H7 (cell line): ENCODE data around the gene ADCY6. TPM values are rescaled to one million over a fixed set of nuclear protein-coding genes. Genes with fewer than 3 reads are reported as not detected.

Experiments used
- DNase-seq: peaks from one replicate; pipeline ENCODE4 v3.0.0; 2012
- H3K27me3 ChIP-seq: 2 replicates; pipeline ENCODE4 v1.6.0; 2011; ENCODE audit warnings: mild to moderate bottlenecking, low read length; ENCODE audit not compliant: control insufficient read depth, insufficient read depth
- H3K36me3 ChIP-seq: replicated peaks from 2 replicates; pipeline ENCODE4 v1.5.1; 2011; ENCODE audit warnings: low read length; ENCODE audit not compliant: control insufficient read depth, insufficient read depth
- H3K4me3 ChIP-seq: 2 replicates; pipeline ENCODE4 v1.5.1; 2011; ENCODE audit warnings: low read depth, mild to moderate bottlenecking, control low read depth, low read length, moderate library complexity; ENCODE audit not compliant: insufficient read depth
- total RNA-seq: library from RNA; depleted of rRNA; stranded (reverse); fragments of >200 nt; shearing (Covaris generic); gene quantifications from 2 replicates; pipeline ENCODE4 v1.2.3, GENCODE V29; 2014

ADCY6 gene
- total RNA-seq, 1 experiment from 2014 or later: 7.1 TPM

DNA sequence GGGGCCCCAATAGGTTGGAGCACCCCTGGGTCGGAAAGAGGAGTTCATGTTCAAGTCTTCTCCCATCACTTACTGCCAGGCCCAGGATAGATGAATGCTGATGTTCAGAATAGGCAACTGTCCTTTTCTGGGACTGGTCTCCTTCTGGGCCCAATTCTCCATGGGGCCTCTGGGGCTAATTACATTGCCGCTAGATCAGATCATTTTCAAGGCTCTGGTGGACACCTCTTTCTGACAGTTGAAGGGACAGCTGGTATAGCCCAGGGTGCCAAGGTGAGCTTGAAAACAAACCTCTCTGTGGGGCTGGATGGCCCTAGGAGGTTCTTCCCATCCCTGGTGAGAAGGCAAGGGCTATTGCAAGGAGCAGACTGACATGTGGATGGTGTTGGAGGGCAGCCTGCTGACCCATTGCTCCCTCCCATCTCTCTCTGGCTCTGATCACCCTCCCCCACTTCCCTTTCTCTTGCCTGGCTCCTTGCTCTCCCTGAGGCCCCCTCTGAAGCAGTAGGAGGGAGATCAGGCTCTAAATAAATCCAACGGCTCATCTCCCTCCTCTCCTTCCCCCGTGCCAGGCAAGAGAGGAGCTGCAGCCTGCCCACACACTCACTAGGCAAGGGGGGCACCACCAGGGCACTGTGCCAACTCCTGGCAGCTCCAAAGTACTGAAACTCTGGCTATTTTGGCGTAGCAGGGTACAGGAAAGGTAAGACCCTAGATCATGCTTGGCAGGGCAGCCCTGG lies 31.3 kb upstream of the ADCY6 start:
- no peak for DNase-seq
- Histone ChIP-seq H3K36me3 (no peaks in the 10 kb centered on the region), H3K4me3 (no peak overlapping the region), H3K27me3 (peaks cover 51% of the 10 kb centered on the region)

DNA sequence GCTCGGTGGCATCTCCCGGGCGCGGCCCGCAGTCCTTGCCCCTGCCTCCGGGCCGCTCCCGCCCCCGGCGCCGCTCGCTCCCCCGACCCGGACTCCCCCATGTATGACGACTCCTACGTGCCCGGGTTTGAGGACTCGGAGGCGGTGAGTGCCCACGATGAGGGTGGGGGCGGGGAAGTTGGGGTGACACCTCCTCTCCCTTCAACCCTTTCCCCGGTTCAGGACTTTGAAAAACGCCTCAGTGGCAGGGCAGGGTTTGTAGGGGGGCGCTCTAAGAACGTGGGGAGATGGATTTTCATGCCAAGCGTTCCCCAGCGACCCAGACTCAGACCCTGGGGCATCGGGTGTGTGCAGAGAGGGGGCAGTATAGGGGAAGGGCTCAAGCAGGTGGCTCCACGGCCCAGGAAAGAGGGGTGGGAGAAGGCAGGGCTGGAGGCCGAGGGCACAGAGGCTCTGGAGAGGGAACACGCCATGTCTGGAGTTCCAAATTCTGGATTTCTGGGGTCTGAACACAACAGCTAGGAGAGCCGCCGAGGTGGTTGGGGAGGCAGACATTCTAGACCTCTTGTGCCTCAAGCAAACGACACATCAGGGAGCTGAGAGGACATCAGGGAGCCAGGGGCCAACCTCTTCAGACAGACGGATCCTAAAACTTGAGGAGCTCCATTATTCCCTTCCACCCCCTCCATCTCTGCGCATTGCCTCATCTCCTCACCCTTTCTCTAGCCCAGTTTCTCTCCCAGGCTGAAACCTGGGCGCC lies 30.1 kb upstream of the ADCY6 start:
- no peak for DNase-seq
- no peaks in the 10 kb centered on the region for H3K36me3 ChIP-seq

DNA sequence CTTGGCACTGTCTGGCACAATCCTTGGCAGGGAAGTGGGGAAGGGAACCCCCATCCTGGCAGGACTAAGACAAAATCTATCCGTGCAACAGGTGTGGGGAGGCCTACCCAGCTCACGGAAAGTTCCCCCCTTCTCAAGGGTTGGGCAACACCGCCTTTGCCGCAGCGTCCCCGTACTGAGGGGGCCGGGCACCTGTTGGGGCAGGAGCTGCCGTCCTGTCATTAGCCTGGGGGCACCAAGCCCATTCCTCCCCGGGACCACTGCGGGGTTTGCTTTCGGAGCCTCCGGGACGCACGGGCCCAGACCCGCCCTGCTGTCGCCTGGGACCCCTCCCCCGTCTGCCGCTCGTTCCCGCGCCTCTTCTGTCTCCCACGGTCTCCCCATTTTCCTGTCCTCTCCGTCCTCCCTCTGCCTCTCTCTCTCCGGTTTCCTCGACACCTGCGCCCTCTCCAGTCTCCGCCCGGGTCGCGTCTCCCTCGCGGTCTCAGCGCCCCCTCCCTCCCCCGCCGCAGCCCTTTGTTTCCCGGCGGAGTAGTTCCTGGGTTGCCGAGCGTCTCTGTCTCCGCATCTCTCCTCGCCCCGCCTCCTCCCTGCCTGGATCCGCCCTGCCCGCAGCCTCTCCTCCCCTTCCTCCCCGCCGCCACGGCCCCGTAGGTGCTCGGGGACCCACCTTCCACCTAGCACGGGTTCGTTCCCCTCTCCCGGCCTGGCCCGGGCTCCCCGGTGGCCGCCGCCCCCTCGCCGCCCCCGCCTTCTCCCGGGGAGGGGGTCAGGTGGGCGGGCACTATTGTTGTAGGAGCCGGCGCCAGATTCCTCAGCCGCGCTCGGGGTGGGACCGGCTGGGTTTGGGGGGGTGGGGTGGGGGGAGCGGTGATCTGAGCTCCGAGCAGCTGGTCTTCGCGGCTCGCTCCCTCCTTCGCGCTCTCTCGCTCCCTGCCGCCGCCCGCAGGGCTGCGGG lies 29.3 kb upstream of the ADCY6 start, which contains the start of gene CACNB3:
Gene CACNB3 (plus strand): TSS at position 624 of the 958 bp plus-strand sequence. CDS start 434 bp downstream, outside the sequence.
- DNase-seq: peak; percentile 95
- Histone ChIP-seq H3K4me3 (peak within 1 kb of the TSS; percentile 63), H3K36me3 (no peaks in the 10 kb centered on the region), H3K27me3 (peaks cover 58% of the 10 kb centered on the region)

More for the DNA sequence above, 30.1 kb upstream of the ADCY6 start:
- H3K27me3 ChIP-seq: peaks cover 58% of the 10 kb centered on the region
- H3K4me3 ChIP-seq: peak overlapping the region; percentile 63

DNA sequence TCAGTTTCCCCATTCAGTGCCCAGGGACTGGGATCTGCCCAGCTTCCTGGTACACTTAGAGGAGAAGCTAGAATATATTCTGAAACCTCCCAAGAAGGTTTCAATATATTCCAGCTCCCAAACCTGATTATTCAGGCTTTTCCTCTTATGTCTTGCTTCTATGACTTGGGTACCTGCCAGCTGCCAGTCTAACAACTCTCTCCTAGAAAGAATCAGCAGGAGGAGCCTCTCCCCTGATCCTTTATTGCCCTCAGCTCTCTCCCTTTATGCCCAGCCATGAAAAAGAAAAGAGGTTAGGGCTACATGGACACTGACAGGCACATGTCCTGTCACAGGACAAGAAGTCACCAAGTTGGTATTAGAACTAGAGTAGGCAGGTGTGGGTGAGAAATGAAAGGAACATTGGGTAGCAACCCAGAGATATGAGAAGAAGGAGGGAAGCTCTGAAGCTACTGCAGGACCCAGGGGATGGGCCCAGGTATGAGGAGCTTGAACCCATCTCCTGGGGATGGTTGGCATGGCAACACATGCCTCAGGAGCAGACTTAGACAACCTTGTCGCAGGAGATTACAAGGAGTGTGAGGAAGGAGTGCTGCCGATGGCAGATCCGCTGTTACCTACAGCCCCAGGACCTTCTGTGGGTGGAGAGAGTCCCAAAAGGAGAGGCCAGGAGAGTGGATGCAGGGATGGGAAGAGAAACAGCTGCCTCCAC lies 27.4 kb upstream of the ADCY6 start:
- H3K36me3 ChIP-seq: no peaks in the 10 kb centered on the region
- no peak for DNase-seq
- H3K27me3 ChIP-seq: peaks cover 66% of the 10 kb centered on the region
- H3K4me3 ChIP-seq: no peak overlapping the region

DNA sequence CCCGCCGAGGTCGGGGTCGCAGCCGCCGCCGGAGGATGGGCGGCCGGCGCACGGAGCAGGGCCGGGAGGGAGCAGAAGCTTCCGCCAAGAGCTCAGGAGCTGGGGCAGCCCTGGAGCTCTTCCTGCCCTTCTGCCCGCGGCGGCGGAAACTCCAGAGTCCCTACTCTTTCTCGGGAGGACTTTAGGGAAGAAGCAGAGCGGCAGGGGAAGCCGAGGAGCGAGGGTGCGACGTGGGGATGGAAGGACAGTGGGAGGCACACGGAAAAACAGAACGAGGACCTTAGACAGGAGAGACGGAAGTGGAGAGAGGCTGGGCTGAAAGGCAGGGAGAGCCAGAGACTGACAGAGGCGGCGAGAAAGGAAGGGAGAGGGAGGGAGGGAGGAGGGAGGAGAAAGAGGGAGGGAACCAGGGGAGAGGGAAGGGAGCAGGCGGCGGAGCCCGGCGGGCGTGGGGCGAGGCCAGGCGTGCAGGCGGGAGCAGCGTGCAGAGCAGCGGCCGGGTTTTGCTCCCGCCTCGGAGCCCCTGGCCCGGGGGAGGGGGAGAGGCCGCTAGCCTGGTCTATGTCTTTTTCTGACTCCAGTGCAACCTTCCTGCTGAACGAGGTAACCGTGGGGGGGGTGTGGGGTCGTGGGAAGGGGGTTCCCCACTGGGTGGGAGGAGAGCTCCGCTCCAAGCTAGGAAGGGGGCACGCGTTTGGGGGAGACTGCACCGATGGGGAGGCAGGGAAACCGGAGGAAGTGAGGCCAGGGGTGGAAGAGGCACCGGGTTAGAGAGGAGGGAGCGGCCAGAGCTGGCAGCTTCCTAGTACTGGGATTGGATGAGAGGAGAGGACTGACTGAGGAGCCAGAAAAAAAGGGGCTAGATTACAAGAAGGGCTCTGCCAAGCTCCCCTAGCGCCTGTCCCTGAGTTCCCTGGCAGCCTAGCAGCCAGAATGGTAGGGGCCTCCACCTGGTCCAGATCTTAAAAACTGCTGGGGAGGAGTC lies 26.5 kb upstream of the ADCY6 start:
- peak; percentile 91 for DNase-seq
- Histone ChIP-seq H3K27me3 (peaks cover 66% of the 10 kb centered on the region), H3K4me3 (peak overlapping the region; percentile 80), H3K36me3 (no peaks in the 10 kb centered on the region)

DNA sequence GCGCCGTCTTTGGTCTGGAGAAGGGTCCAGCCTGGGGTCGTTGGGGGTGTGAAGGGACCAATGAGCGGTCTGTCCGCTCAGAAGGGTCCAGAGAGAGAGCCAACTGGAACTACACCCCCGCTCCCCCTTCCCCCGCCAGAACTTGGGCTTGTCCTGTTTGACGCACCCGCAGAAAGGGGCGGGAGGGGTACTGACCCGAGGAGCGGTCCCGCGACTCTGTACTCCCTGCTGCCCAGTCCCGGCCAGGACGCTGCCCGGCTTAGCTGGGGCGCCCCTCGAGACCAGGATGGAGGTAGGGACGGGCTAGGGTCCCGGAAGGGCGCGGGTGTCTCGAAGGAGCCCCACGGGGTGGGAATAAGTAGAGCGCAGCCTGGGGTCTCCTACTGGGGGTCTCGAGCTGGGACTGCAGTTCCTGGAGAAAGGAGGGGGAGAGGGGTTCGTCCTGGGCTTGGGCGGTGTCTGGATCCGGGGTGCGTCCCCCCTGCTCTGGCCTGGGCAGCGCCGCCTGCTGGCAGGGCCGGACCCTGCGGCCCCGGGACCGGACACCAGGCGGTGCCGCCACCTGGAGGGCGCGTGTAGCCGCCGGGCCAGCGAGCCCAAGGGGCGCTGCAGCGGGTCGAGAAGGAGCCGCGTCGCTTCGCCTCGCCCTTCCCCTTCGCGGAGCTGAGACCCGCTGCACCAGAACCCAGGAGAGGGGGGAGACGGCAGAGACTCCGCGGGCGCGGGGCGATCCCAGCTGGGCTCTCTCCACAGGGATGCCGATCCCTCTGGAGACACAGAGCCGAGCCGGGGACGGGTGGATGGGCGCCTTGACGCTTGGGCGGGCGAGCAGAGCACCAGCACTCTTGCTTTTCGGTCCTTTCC lies 25.6 kb upstream of the ADCY6 start:
- Histone ChIP-seq H3K36me3 (no peaks in the 10 kb centered on the region), H3K4me3 (peak overlapping the region; percentile 80), H3K27me3 (peaks cover 57% of the 10 kb centered on the region)
- DNase-seq: peak; percentile 95

DNA sequence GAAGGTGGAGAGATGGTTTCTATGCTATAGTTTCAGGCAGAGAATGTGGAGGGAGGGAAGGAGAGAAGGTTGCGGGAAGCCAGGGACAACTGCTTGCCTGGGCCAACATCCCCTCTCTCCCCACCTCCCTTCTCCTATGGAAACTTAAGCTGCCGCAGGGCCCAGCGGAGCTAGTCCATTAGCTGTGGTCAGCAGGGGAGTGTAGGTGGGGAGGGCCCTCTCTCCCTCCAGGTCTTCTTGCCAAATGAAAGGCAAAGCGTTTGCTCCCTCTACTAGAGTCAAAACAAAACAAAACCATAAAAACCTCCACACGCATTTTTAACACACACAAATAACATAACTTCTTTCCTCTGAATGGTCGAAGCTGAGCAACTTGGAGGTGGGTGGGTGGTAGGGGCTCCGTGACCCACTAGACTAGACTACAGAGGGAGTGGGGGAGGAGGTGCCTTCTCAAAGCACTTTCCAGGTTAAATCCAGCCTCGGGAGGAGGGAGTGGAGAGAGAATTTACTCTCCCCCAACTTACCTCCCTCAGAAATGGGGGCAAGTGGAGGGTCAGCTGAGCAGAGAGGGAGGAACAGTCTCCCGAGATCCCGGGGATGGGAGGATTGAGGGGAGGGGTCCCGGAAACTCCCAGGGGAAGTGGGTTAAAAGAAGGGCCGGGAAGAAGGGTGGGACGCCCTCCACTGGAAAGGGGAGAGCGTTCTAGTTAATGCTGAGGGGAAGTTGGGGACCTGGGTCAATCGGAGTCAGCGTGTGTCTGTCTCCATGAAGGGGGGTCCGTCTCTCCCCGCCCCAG lies 24.8 kb upstream of the ADCY6 start:
- peak; percentile 87 for DNase-seq
- H3K4me3 ChIP-seq: peak overlapping the region; percentile 80
- peaks cover 49% of the 10 kb centered on the region for H3K27me3 ChIP-seq
- H3K36me3 ChIP-seq: no peaks in the 10 kb centered on the region

DNA sequence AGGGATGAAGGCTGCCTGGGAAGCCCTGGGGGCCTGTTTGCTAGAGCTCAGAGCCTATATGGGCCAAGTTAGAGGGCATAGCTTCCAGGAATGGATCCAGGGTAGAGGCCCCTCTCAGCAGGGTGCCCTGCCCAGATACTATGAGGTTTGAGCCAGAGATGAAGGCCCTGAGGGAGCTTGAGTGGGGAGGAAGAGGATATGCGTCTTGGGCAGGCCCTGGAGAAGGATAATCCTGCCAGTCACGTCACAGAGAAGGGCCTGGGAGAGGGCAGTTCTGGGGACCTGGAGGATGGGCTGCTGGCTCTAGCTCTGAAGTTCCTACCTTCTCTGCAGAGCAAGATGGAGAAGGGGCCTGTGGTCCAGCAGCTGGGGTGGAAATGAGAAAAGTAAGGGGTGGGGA lies 23.5 kb upstream of the ADCY6 start:
- H3K27me3 ChIP-seq: peaks cover 40% of the 10 kb centered on the region
- H3K4me3 ChIP-seq: no peak overlapping the region
- H3K36me3 ChIP-seq: no peaks in the 10 kb centered on the region
- DNase-seq: no peak

DNA sequence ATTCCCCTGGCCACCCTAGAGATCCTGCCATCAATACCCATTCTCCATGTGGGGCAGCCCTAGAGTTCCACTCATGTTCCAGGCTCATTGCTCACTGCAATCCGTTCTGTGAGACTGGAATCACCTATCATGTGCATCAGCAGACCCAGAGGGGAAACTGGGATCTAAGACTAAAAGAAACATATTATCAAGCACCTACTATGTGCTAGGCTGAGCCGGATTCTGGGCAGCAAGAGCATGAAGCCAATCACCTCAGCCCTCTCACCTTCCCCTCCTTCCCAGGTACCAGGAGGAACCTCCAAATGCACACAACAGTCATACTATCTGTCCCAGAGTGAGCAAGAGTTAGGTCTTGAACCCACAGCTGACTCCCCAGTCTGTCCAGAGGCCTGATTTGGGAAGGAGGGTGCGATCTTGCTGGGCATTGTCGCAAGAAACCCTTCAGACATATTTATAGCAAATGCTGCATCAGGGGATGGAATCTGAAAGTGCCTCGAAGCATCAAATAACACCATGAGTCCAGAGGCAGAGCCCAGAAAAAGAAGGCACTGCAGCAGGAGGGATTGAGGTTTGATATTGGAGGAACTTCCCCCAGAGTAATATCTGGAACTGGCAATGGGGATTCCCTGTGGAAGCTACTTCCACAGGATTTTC lies 22.7 kb upstream of the ADCY6 start:
- Histone ChIP-seq H3K27me3 (peaks cover 32% of the 10 kb centered on the region), H3K4me3 (no peak overlapping the region), H3K36me3 (no peaks in the 10 kb centered on the region)
- DNase-seq: no peak

DNA sequence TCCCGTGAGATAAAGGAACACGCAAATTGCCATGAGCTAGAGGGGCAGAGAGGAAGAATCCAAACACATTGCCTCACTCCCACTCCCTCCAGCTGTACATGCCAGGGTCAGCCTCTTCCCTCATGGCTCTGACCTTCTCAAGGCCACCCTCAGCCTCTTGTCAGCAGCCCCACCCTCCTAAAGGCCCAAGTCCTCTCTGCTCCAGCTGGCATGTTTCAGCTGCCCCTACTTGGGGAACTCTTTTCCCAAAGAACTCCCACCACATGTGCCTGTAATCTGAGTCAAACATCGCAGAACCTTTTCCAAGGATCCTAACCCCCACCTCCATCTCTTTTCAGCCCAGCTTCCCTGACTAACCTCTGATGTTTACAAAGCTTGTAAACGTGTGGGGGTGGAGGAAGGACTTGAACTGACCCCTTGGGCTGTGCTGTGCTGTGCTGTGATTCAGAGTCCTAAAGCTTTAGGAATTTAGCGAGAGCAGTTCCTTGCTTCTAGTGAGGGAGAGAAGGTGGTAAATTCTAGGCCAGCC lies 22.1 kb upstream of the ADCY6 start:
- DNase-seq: no peak
- H3K4me3 ChIP-seq: no peak overlapping the region
- no peaks in the 10 kb centered on the region for H3K36me3 ChIP-seq
- peaks cover 26% of the 10 kb centered on the region for H3K27me3 ChIP-seq

DNA sequence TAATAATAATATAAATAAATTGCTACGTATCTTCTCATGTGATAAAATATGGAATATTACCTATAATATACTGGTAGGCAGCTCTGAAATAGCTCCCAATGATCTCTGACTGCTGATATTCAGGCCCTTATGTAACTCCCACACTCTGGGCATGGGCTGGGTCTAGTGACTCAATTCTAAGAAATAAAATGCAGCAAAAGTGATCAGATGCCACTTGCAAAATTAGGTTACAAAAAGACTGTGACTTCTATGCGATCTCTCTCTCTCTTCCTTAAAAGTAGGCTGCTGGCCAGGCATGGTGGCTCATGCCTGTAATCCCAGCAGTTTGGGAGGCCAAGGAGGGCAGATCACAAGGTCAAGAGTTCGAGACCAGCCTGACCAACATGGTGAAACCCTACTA lies 19.1 kb upstream of the ADCY6 start:
- peaks cover 14% of the 10 kb centered on the region for H3K27me3 ChIP-seq
- no peak overlapping the region for H3K4me3 ChIP-seq
- DNase-seq: no peak
- no peaks in the 10 kb centered on the region for H3K36me3 ChIP-seq
